Nephron (organoid): ENCODE data around the gene RBMS1.

Experiments used
- H3K27ac Mint-ChIP-seq, 3 experiments: 2 replicates each; pipeline ENCODE4 v1.8.0; 2020; ENCODE audit warnings: mixed read lengths in 3 of 3, mild to moderate bottlenecking in 2 of 3, moderate library complexity in 1 of 3
- H3K27me3 Mint-ChIP-seq: 2 replicates; pipeline ENCODE4 v1.8.0; 2021; ENCODE audit warnings: low read depth, mild to moderate bottlenecking, moderate library complexity, mixed read lengths
- H3K36me3 Mint-ChIP-seq: 2 replicates; pipeline ENCODE4 v1.8.0; 2020; ENCODE audit warnings: low read depth, mixed read lengths
- H3K4me1 Mint-ChIP-seq: 2 replicates; pipeline ENCODE4 v1.8.0; 2020; ENCODE audit warnings: mixed read lengths
- H3K4me3 Mint-ChIP-seq, 3 experiments: 2 replicates each; pipeline ENCODE4 v1.8.0; 2020; ENCODE audit warnings: mild to moderate bottlenecking in 3 of 3, mixed read lengths in 3 of 3, moderate library complexity in 2 of 3
- H3K9me3 Mint-ChIP-seq: 2 replicates; pipeline ENCODE4 v1.8.0; 2020; ENCODE audit warnings: mixed read lengths
- CTCF ChIP-seq, 3 experiments: fragments of 200-600 bp; sonication (generic); IDR thresholded peaks; one replicate each; pipeline ENCODE4 v1.5.0; 2021; ENCODE audit warnings: antibody characterized with exemption in 3 of 3; ENCODE audit not compliant: unreplicated experiment in 3 of 3

Gene RBMS1

DNA sequence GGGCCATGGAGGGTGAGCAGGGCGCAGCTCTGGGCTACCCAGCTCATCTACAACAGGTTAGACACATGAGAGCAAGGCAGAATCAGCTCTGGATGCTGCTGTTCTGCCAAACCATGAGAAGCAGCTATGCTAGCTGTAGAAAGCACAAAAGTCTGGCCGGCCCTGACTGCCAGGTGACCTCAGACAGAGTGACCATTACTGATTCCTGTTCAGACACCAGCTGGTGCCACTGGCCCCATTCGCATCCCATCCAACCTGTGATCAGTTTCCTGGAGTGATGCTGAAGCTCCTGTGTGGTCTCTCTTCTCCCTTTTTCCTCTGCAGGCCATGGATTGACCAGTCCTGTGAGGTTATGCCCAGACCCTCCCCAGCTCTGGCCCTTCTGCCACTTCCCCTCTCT is 14.3 kb downstream of the RBMS1 start:
- Mint-ChIP-seq H3K27me3 (no peaks in the 10 kb centered on the region), H3K27ac (peak overlapping the region; percentile 33 to 70 (median 59)), H3K9me3 (no peaks in the 10 kb centered on the region), H3K4me3 (no peak overlapping the region), H3K36me3 (peaks cover 12% of the 10 kb centered on the region), H3K4me1 (peaks cover 53% of the 10 kb centered on the region)
- no peak for TF ChIP-seq CTCF (IDR thresholded peaks at IDR 0.05; ENCODE audit: unreplicated experiment in 3 of 3)

- Mint-ChIP-seq H3K36me3 (peaks cover 12% of the 10 kb centered on the region), H3K9me3 (no peaks in the 10 kb centered on the region), H3K27me3 (no peaks in the 10 kb centered on the region), H3K27ac (no peak overlapping the region), H3K4me3 (no peak overlapping the region), H3K4me1 (peaks cover 58% of the 10 kb centered on the region)
- no peak for TF ChIP-seq CTCF (IDR thresholded peaks at IDR 0.05; ENCODE audit: unreplicated experiment in 3 of 3)
Measured at GRCh38 chr2:160478660-160479059, 14.9 kb downstream of the RBMS1 start.

DNA sequence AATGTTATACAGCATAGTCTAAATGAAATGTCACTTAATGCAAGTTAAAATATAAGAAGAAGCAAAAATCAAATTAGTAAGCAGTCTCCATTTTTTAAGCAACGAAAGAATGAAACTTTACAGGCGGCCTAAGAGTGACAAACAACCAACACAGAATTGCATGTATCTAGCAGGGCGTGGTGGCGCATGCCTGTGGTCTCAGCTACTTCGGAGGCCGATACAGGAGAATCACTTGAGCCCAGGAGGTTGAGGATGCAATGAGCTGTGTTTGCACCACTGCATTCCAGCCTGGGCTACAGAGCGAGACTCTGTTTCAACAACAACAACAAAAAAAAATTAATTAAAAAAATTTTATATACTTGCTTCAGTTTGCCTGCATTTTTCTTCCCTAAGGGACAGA is 16.6 kb downstream of the RBMS1 start:
- TF ChIP-seq CTCF (IDR thresholded peaks at IDR 0.05; ENCODE audit: unreplicated experiment in 3 of 3) = no peak
- Mint-ChIP-seq H3K4me1 (peaks cover 63% of the 10 kb centered on the region), H3K36me3 (peaks cover 12% of the 10 kb centered on the region), H3K27ac (peak overlapping the region in 1 of 3 experiments; percentile 47), H3K4me3 (no peak overlapping the region), H3K9me3 (no peaks in the 10 kb centered on the region), H3K27me3 (no peaks in the 10 kb centered on the region)

- Mint-ChIP-seq H3K4me1 (peaks cover 76% of the 10 kb centered on the region), H3K9me3 (no peaks in the 10 kb centered on the region), H3K27ac (peak overlapping the region; percentile 37 to 72 (median 57)), H3K4me3 (no peak overlapping the region), H3K27me3 (no peaks in the 10 kb centered on the region), H3K36me3 (peaks cover 12% of the 10 kb centered on the region)
- TF ChIP-seq CTCF (IDR thresholded peaks at IDR 0.05; ENCODE audit: unreplicated experiment in 3 of 3) = no peak
Measured at GRCh38 chr2:160474891-160475787, 18.5 kb downstream of the RBMS1 start.

- H3K4me3 Mint-ChIP-seq = no peak overlapping the region
- H3K36me3 Mint-ChIP-seq = peaks cover 8% of the 10 kb centered on the region
- H3K27ac Mint-ChIP-seq = peak overlapping the region in 2 of 3 experiments; percentile 3 to 37
- peaks cover 77% of the 10 kb centered on the region for H3K4me1 Mint-ChIP-seq
- no peak for TF ChIP-seq CTCF (IDR thresholded peaks at IDR 0.05; ENCODE audit: unreplicated experiment in 3 of 3)
- no peaks in the 10 kb centered on the region for H3K9me3 Mint-ChIP-seq
- H3K27me3 Mint-ChIP-seq = no peaks in the 10 kb centered on the region
Measured at GRCh38 chr2:160474319-160474645, 19.3 kb downstream of the RBMS1 start.
